Natural killer cell (primary cell): ENCODE results near the gene DPY19L1. TPM values are rescaled to one million over a fixed set of nuclear protein-coding genes. Genes with fewer than 3 reads are reported as not detected.
"Not testable (repeated sequence)": the region's sequence is repeated elsewhere in the genome, so short reads cannot be mapped to it uniquely, and the experiment has no call there.

Experiments
- ATAC-seq, 3 donors: fragments of 150-1000 bp in 2 of 3; fragments of 200-7000 bp in 1 of 3; cut with Tn5 transposase; 1 replicate in 1 of 3; 2 replicates in 2 of 3; pipeline ENCODE4 v1.10.0; 2021; ENCODE audit warnings: mild to moderate bottlenecking in 2 of 3, moderate library complexity in 2 of 3
- DNase-seq, 2 donors: peaks; one replicate each; pipeline versions ENCODE4 v3.0.0 to v3.0.0-alpha.2; 2013 to 2021; ENCODE audit warnings: mixed read lengths in 1 of 2
- H3K27ac ChIP-seq: one replicate; pipeline ENCODE4 v1.5.1; 2013; ENCODE audit warnings: mild to moderate bottlenecking, low read length
- H3K27me3 ChIP-seq: one replicate; pipeline ENCODE4 v1.6.1; 2013; ENCODE audit warnings: low read length; ENCODE audit not compliant: control insufficient read depth, insufficient read depth
- H3K36me3 ChIP-seq: one replicate; pipeline ENCODE4 v1.6.1; 2013; ENCODE audit warnings: low read length; ENCODE audit not compliant: control insufficient read depth, insufficient read depth
- H3K4me1 ChIP-seq: one replicate; pipeline ENCODE4 v1.6.1; 2013; ENCODE audit warnings: low read length; ENCODE audit not compliant: control insufficient read depth, insufficient read depth
- H3K4me3 ChIP-seq: one replicate; pipeline ENCODE4 v1.5.1; 2013; ENCODE audit warnings: low read length
- H3K9me3 ChIP-seq: one replicate; pipeline ENCODE4 v1.6.1; 2013; ENCODE audit warnings: low read length; ENCODE audit not compliant: control insufficient read depth, insufficient read depth
- H3K27ac Mint-ChIP-seq, 2 donors: one replicate each; pipeline ENCODE4 v1.8.0; 2022; ENCODE audit warnings: mild to moderate bottlenecking in 2 of 2, mixed read lengths in 2 of 2, moderate library complexity in 1 of 2
- H3K27me3 Mint-ChIP-seq, 2 donors: one replicate each; pipeline ENCODE4 v1.8.0; 2022; ENCODE audit warnings: low read depth in 2 of 2, mixed read lengths in 2 of 2
- H3K36me3 Mint-ChIP-seq: one replicate; pipeline ENCODE4 v1.8.0; 2022; ENCODE audit warnings: mixed read lengths
- H3K4me1 Mint-ChIP-seq, 2 donors: one replicate each; pipeline ENCODE4 v1.8.0; 2022; ENCODE audit warnings: mixed read lengths in 2 of 2
- H3K4me3 Mint-ChIP-seq: one replicate; pipeline ENCODE4 v1.8.0; 2022; ENCODE audit warnings: mild to moderate bottlenecking, moderate library complexity, mixed read lengths
- H3K9me3 Mint-ChIP-seq, 2 donors: one replicate each; pipeline ENCODE4 v1.8.0; 2022; ENCODE audit warnings: mixed read lengths in 2 of 2
- WGBS: methylation state at CpG from one replicate; pipeline ENCODE4 v1.1.7; 2013; ENCODE audit warnings: missing lambda C conversion rate; ENCODE audit not compliant: insufficient coverage; 5-methylcytosine and 5-hydroxymethylcytosine counted together
- intact Hi-C: fragments of 100-400 bp; cut with micrococcal nuclease; formaldehyde crosslinking; loops from one replicate; pipeline ENCODE4 v1.14.2; 2022
- total RNA-seq, 4 donors: library from RNA; stranded (reverse); fragments of 120-200 nt in 1 of 4; gene quantifications; one replicate each; pipeline versions ENCODE4 v1.2.3 to v1.2.4, GENCODE V29; 2013 to 2022
- TF ChIP-seq, protein P1 (sequence below): fragments of 200-600 bp; IDR thresholded peaks from one replicate; pipeline ENCODE4 v1.8.0; 2022; ENCODE audit warnings: antibody characterized with exemption

Gene DPY19L1
- total RNA-seq, 3 donors from 2014 or later (not counting 1 experiment from before 2014, with no cell fraction given) = 13.9 to 25.1 (median 21.7) TPM

DNA sequence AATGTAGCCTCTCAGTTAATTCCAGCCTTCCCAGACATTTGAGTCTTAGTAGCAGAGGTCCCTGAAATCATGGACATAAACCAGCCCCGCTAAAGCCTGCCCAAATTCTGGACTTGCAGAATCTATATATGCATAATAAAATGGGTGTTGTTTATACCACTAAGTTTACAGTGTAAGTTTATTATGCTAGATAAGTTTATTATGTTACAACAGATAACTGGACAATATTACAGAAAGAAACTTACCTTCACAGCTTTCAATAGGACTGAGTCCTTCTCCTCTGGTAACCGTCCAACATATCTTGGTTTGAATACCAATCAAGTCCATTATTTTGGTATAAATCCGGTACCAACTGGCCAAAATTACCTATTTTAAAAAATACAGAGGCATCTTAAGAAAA is 26.2 kb downstream of the DPY19L1 start:
- no peak overlapping the region for H3K4me3 Mint-ChIP-seq
- WGBS = 95% methylated on average over 2 of the region's 3 CpGs
- peaks cover 6 to 9% of the 10 kb centered on the region in 2 donors for H3K4me1 Mint-ChIP-seq
- intact Hi-C loops = no loop called here
- Histone ChIP-seq H3K36me3 (peaks cover 3% of the 10 kb centered on the region), H3K27ac (no peak overlapping the region), H3K4me1 (no peaks in the 10 kb centered on the region), H3K4me3 (no peak overlapping the region), H3K9me3 (no peaks in the 10 kb centered on the region), H3K27me3 (no peaks in the 10 kb centered on the region)
- no peaks in the 10 kb centered on the region for H3K27me3 Mint-ChIP-seq
- H3K27ac Mint-ChIP-seq = no peak overlapping the region
- DNase-seq (no peak), ATAC-seq (no peak)
- TF ChIP-seq, protein P1, sequence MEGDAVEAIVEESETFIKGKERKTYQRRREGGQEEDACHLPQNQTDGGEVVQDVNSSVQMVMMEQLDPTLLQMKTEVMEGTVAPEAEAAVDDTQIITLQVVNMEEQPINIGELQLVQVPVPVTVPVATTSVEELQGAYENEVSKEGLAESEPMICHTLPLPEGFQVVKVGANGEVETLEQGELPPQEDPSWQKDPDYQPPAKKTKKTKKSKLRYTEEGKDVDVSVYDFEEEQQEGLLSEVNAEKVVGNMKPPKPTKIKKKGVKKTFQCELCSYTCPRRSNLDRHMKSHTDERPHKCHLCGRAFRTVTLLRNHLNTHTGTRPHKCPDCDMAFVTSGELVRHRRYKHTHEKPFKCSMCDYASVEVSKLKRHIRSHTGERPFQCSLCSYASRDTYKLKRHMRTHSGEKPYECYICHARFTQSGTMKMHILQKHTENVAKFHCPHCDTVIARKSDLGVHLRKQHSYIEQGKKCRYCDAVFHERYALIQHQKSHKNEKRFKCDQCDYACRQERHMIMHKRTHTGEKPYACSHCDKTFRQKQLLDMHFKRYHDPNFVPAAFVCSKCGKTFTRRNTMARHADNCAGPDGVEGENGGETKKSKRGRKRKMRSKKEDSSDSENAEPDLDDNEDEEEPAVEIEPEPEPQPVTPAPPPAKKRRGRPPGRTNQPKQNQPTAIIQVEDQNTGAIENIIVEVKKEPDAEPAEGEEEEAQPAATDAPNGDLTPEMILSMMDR = no peak
- H3K9me3 Mint-ChIP-seq = no peaks in the 10 kb centered on the region
- H3K36me3 Mint-ChIP-seq = peaks cover 2% of the 10 kb centered on the region

DNA sequence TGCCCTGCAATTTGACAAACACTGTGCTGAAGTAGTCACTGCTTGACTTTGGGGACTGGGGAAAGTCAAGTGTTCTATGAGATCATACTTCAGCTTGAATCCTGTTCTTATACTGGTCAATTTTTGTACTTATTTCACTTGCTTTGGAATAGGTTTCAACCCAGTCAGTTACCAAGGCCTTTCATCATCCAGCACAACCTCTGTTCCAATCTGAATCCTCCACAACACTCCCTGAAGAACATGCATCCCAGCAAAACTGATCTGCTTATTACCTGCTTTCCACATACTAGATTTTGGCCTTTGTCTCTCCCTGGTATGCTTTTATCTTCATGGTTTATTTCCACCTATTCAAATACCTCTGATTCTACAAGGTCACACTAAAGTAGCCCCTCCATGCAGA is 29.5 kb downstream of the DPY19L1 start:
- no peak overlapping the region for H3K27ac Mint-ChIP-seq
- H3K36me3 ChIP-seq = peaks cover 3% of the 10 kb centered on the region
- H3K36me3 Mint-ChIP-seq = no peaks in the 10 kb centered on the region
- no peak overlapping the region for H3K4me3 ChIP-seq
- H3K27me3 ChIP-seq = no peaks in the 10 kb centered on the region
- H3K4me1 ChIP-seq = no peaks in the 10 kb centered on the region
- TF ChIP-seq, protein P1 = no peak
- H3K27ac ChIP-seq = no peak overlapping the region
- H3K4me1 Mint-ChIP-seq = peaks cover 0 to 4% of the 10 kb centered on the region in 2 donors
- no peaks in the 10 kb centered on the region for H3K27me3 Mint-ChIP-seq
- ATAC-seq (no peak), DNase-seq (no peak)
- no peaks in the 10 kb centered on the region for H3K9me3 ChIP-seq
- H3K4me3 Mint-ChIP-seq = no peak overlapping the region
- no peaks in the 10 kb centered on the region for H3K9me3 Mint-ChIP-seq
- intact Hi-C loops = no loop called here

DNA sequence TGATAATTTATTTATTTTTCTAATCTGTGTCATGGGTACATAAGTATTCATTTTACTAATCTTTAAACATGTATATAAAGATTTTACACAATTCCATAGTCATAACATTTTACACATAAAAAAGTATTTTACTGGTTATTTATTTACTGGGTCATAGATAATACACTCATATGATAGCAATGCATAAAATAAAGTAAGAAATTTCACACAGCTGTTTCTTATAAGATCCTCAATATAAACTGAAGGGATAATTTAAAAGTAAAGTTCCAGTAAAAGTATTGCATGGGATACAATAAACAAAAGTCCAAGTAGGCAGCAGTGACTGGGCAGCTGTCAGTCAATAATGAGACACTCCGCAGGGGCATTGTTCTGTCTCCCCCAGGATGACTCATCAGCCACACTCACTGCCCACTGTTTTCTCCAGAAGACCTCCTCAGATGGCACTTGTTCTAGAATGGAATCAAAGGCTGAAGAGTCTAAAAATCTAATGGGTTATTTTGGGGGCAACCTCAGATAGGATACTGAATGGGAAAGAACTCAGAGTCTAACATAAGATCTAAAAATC is 32.7 kb downstream of the DPY19L1 start:
- TF ChIP-seq, protein P1 = no peak
- Histone ChIP-seq H3K27me3 (no peaks in the 10 kb centered on the region), H3K9me3 (no peaks in the 10 kb centered on the region), H3K27ac (no peak overlapping the region), H3K36me3 (no peaks in the 10 kb centered on the region), H3K4me1 (no peaks in the 10 kb centered on the region), H3K4me3 (no peak overlapping the region)
- Mint-ChIP-seq H3K4me1 (peaks cover 0 to 4% of the 10 kb centered on the region in 2 donors), H3K9me3 (no peaks in the 10 kb centered on the region), H3K27ac (no peak overlapping the region), H3K36me3 (no peaks in the 10 kb centered on the region), H3K4me3 (no peak overlapping the region), H3K27me3 (no peaks in the 10 kb centered on the region)
- intact Hi-C loops = no loop called here
- ATAC-seq (no peak), DNase-seq (no peak)
- WGBS = 100% methylated on average over 1 of the region's 1 CpG

DNA sequence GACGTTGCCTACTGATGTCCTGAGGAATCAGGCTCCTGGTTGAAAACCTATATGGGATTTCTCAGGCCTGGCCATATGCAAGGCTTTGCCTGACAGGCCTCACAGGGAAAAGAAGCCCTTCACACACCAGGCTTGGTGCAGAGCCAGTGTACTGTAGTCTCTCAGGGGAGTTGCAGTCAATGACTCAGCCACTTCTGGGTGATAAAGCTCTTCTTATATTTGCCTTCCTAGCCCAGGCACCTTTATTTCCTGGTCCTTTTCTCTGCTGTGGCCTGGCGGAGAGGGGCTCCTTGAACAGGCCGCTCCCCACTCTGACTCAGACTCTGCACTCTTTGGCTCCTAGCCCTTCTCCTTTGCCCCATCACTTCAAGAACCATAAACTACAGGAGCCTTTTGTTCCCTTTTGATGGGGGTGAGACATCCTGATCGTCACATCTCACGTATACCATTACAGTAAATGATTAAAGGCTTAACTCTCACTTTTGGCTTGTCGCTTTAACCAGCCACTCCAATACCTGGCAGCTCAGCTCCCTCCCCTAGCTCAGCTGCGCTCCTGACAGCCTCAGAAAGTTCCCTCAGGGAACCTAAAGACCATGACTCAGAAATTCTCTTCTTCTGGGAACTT is 33.5 kb downstream of the DPY19L1 start:
- no peaks in the 10 kb centered on the region for H3K36me3 Mint-ChIP-seq
- peaks cover 0 to 4% of the 10 kb centered on the region in 2 donors for H3K4me1 Mint-ChIP-seq
- 90% methylated on average over 7 of the region's 7 CpGs for WGBS
- ATAC-seq (no peak), DNase-seq (no peak)
- H3K27ac Mint-ChIP-seq = no peak overlapping the region
- no peaks in the 10 kb centered on the region for H3K4me1 ChIP-seq
- no peaks in the 10 kb centered on the region for H3K9me3 ChIP-seq
- H3K4me3 Mint-ChIP-seq = no peak overlapping the region
- H3K27ac ChIP-seq = no peak overlapping the region
- no peaks in the 10 kb centered on the region for H3K9me3 Mint-ChIP-seq
- intact Hi-C loops = no loop called here
- no peaks in the 10 kb centered on the region for H3K27me3 Mint-ChIP-seq
- TF ChIP-seq, protein P1 = no peak
- H3K27me3 ChIP-seq = no peaks in the 10 kb centered on the region
- no peaks in the 10 kb centered on the region for H3K36me3 ChIP-seq
- no peak overlapping the region for H3K4me3 ChIP-seq

DNA sequence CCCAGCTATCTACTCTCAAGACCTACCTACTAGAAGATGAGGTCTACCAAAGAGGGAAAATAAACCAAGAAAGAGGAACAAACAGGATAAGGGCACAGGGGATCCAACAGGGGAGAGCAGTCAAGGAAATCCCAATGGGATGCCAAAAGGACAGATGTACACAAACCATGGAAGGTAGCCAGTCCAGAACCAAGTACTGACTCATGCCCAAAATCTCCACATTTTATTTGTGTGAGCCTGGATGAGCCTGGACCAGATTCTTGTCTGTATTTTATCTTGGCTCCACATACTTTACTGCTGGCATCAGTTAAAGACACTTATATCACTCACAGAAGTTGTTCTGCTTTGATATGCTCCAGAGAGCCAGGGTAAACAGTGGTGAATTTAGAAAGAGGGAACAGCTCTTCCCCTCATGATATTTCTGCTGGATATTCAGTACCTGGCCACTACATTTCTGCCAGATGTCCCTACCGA is 34.1 kb downstream of the DPY19L1 start:
- H3K4me1 ChIP-seq, H3K9me3 ChIP-seq, intact Hi-C loops, H3K27me3 ChIP-seq, H3K9me3 Mint-ChIP-seq, H3K4me1 Mint-ChIP-seq, ATAC-seq, H3K27me3 Mint-ChIP-seq, H3K27ac Mint-ChIP-seq, H3K4me3 ChIP-seq, H3K36me3 ChIP-seq, H3K36me3 Mint-ChIP-seq, H3K27ac ChIP-seq, H3K4me3 Mint-ChIP-seq, DNase-seq: not testable (repeated sequence)
- 96% methylated on average over 1 of the region's 1 CpG for WGBS
